GM18867 (cell line): ENCODE results near the gene ZG16B.

ENCODE experiments used
- ATAC-seq: cut with Tn5 transposase; IDR thresholded peaks from one replicate; pipeline ENCODE4 v1.9.1; 2021; ENCODE audit warnings: mild to moderate bottlenecking, moderate library complexity; ENCODE audit not compliant: unreplicated experiment

ZG16B gene

DNA sequence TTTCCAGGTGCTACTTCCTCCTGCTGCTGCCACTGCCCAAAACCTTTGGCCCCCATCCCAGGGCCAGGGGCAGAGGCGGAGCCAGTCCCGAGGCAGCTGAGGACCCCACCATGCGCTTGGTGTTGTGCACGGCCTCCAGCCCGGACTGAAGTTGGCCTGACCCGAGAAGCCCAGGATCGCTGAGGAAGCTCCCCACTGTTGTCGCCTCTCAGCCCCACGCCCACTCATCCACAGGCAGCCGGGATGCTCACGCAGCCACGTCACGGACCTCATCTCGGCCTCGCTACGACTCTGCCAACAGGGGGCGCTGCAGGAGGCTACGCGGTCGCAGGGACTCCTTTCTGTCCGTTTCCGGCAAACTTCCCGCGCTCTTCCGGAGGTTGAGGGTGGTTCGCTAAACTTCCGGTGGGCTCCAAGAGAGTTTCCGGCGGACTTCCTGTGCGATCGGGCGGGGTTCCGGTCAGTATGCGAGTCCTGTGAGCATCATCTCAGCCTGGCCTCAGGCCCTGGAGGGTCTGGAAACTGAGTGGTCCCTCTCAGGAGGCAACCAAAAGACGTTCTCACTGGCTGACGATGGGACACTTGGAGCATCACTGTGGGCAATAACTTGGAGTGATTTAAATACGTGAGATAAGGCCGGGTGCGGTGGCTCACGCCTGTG, 12.4 kb downstream of the ZG16B start:
- ATAC-seq = no peak

DNA sequence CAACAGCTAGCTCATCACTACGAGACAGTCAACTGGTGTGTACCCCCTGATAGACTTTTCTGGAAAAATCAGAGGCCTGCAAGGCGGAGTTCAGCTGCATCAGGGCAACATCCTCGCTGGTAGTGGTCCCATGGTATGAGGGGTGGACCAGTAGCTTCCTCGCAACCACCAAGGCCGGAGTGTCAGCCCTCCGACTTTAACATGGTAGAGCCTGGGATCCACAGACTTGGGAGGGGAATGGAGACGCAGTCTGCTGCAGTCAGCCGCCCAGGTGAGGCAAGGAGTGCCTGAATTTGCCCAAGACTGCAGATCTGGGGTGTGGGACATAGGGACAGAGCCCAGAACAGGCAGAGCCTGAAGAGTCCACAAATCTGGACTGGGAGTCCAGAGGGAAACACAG, 13.4 kb downstream of the ZG16B start:
- ATAC-seq = no peak

DNA sequence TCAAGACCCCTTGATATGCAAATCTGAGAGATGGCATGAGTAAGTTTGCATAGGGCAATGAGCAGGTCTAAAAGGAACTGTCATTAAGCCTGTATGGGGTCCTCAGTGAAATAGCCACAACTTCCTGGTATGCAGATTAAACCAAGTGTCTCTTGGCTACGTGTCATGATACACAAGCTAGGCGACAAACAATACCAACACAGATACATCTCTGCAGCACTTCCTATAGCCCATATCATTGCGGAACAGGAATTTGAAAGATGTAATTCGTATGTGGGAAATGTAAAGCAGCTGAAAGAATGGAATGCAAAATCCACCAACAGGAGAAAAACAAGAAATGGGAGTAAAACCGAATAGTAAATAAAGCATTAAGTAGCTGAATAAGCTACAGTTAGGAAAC, 15.0 kb downstream of the ZG16B start:
- no peak for ATAC-seq

DNA sequence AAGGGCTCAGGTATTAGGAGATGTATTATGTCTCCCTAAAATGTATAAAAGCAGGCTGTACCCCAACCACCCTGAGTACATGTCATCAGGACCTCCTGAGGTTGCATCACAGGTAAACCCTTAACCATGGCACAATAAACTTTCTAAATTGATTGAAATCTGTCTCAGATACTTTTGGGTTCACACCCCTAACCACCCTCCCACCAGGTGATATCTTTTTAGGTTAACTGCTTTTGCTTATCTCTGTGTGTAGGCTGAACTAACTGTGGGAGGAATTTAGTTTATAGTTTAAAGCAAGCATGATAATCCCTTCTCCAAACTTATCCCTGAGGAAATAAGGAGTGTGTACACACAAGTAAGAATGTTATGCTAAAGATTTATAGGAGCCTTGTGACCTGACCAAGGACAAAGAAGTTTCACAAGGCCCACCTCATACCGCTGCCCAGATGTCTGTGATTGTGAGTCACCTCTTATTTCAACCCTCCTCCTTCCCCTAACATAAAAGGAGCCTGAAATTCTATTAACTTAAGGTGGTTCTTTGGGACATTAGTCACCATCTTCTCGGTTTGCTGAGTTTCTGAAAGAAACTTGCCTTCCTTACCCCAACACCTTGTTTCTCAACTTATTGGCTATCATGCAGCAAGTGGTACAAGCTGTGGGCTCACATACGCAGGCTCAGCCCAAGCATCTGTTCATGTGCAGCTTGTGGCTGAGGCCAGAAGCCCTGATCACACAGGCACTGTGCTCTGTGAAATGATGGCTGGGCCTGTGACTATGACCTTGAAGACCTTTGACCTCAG, 16.6 kb downstream of the ZG16B start:
- no peak for ATAC-seq

DNA sequence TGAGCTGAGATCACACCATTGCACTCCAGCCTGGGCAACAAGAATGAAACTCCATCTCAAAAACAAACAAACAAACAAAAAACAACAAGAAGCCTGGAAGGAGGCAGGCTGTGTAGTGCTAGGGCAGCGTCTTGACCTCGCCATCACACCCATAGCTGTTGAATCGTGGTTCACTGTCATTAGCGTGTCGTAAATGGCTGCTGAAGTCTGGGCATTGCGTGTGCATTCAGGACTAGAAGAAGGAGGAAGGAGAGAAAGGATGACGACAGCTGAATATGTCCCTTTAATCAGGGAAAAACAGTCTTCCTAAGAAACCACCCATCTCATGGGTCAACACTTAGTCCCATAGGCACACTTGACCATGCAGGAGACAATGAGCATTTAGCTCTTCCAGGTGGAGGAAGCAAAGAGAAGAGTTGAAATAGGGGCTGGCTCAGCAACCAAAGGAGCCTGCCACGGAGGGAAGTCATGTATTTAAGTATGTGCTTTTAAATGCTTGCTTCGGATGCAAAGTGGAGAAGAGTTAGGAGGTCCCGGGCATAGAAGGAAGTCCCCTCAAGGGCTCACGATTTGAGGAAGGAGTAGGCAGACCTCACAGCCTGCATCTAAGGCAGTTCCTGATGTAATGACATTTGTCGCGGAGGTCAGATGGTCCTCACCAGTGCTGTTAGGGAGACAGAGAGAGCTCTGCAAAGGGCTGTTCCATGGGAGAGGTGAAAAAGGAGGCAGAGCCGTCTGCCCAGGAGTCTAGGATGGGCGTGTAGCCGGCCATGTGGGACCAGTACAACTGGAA, 19.0 kb downstream of the ZG16B start:
- no peak for ATAC-seq

DNA sequence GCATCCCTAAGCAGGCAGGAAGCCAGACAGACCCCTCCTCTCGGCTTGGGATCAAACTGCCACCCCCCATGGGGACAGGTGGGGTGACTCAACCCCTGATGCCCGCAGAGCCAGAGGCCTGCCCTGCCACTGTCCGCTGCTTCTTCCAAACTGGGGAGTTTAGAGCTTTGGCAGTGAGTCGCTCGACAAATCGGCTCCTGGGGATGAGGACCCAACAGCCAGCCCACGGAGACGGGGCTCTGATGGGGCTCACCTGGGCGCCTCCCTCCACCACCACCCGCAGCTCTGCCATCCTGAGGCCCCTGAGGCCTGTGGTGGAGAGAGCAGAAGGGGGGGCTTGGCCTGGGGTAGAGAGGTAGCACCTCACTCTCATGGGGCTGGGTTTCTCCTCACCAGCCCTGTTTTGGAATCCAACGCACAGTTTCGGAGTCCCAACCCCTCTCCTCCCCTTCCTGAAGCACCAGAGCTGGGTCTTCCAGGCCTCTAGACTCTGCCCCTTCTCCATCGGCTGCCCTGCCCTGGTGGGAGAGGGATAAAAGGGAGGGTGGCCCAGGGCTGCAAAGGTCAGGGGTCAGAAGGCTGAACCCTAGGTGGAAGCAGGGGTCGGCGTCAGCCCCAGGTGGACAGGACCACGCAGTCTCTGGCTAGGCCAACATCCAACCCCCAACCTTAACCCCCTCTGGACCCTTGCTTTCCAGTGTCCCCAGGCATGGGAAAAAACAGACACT, 22.1 kb downstream of the ZG16B start:
- ATAC-seq = no peak

DNA sequence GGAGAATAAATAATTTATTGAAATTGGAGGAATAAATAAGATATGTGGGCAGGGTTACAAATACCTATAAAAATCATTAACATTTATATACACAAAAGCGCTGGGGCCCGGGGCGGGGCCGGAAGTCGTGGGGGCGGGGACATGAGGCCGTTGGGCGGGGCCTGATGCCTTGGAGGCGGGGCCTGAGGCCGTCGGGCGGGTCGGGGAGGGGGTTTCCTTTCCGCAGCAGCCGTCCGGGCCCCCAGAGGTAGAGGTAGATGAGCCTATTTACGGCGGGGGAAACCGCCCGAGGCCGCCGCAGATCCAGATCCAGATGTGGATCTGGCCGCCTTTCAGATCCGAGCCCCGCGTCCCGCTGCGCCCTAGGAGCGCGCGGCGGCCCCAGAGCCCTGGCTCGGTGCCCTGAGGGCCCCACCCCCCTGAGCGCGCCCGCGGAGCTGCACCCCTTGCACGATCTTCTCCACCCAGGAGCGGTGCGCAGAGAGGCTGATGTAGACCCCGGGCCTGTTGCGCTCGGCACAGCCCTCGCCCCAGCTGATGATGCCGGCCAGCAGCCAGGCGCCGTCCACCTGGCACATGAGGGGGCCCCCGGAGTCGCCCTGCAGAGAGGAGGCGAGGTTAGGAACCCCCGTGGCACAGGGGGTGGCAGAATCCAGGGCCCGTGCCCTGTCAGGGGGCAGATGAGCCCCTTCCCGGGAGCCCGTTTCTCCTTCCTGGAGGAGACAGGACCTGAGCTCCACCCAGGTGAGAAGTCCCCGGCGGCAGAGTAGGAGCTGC, 22.8 kb downstream of the ZG16B start:
- no peak for ATAC-seq

DNA sequence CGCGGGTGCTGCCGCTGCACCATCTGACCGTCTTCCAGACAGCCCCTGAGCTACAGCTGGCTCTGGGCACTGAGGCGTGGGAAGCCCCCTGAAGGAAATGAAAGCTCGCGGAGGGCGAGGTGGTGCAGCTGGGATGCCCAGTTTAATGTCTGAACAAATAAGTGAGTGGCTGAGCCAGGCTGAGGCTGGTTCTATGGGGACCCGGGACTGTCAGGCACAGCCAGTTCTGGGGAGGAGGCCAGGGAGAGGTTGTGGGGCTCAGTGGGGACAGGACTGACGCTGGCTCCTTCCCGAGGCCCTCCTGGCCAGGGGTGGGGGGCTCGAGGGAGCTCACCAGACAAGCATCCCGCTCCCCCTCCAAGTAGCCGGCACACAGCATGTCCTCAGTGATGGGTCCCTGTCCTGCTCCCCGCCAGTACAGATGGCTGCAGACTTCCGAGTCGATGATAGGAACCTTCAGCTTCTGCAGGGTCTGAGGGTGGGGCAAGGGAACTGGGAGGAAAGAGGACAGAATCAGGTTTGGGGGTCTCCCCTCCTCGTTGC, 23.5 kb downstream of the ZG16B start:
- no peak for ATAC-seq

DNA sequence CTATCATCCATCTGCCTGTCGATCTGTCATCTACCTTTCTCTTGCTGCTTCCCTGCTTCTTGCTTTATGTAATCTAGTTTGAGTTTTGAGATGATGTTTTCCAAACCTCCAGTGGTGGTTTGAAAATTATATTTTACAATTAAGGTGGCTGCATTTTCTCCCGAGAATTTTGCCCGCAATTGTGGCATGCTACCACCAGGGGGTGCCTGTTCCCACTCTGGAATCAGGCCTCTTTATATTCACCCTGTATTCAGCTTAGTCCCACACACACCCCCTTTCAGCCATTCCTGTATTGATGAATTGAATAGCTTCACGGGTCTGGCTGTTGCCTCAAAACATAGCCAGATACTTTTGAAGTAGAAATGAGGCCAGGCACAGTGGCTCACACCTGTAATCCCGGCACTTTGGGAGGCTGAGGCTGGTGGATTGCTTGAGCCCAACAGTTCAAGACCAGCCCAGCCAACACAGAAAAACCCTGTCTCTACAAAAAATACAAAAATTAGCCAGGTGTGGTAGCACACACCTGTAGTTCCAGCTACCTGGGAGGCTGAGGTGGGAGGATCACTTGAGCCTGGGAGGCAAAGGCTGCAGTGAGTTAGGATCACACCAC, 24.7 kb downstream of the ZG16B start:
- no peak for ATAC-seq

DNA sequence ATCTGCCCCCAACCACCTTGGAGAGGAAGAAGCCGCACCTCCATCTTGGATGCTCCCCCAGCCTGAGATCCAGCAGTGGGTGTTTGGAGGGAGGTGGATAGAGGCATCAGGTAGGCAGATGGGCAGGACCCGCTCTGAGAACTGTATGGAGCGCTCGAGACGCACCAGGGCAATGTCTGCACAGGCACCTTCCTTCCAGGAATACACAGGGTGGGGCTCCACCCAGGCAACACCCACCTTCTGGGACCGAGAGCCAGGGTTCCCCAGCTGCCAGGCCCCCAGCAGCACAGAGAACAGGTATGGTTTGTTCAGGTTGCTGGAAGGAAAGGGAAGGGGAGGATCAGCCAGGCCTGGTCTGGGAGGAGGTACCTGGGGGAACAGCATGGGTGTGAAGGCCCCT, 25.4 kb downstream of the ZG16B start:
- ATAC-seq = no peak

DNA sequence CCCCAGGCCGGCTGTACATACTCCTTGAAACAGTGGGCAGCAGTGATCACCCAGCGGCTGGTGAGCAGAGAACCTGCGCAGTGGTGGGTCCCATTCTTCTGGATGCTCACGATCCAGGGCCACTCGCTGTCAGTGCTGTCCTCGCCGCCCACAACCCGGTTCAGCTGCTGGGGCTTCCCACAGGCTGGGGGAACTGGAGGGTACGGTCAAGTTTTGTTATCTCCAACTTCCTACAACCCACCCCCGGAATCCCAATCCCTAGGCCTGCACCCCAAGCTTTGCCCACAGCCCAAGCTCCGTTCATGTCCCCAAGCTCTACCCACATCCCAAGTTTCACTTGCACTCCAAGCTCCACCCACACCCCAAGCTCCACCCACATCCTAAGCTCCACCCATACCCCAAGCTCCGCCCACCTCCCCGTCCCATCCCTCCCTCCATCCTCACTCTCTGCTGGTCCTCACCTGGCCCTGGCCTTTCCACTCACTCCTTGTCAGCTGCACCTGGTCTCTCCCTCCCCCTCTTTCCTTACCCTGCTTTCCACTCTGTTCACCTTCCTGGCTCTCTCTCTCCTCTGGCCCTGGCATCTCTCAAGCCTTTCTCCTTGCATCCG, 26.1 kb downstream of the ZG16B start:
- no peak for ATAC-seq

DNA sequence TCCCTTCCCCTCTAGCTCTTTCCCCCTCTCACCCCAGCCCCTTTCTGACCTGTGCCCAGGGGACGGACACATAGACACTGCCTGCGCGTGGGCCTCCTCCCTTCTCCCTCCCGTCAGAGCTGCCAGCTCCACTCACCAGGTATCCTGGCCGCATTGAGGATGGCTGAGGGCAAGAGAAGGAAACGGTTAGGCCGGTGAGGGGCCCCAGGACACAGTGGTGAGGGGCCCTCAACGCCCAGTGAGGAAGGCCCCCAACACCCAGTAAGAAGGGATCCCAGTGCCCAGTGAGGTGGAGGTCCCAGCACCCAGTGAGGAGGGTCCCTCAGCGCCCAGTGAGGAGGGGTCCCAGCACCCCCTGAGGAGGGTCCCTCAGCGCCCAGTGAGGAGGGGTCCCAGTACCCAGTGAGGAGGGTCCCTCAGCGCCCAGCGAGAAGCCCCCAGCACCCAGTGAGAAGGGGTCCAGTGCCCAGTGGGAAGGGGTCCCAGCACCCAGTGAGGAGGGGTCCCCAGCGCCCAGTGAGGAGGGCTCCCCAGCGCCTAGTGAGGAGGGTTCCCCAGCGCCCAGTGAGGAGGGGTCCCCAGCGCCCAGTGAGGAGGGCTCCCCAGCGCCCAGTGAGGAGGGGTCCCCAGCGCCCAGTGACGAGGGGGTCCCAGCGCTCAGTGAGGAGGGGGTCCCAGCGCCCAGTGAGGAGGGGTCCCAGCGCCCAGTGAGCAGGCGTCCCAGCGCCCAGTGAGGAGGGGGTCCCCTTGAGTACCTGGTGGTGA, 26.8 kb downstream of the ZG16B start:
- ATAC-seq = no peak

DNA sequence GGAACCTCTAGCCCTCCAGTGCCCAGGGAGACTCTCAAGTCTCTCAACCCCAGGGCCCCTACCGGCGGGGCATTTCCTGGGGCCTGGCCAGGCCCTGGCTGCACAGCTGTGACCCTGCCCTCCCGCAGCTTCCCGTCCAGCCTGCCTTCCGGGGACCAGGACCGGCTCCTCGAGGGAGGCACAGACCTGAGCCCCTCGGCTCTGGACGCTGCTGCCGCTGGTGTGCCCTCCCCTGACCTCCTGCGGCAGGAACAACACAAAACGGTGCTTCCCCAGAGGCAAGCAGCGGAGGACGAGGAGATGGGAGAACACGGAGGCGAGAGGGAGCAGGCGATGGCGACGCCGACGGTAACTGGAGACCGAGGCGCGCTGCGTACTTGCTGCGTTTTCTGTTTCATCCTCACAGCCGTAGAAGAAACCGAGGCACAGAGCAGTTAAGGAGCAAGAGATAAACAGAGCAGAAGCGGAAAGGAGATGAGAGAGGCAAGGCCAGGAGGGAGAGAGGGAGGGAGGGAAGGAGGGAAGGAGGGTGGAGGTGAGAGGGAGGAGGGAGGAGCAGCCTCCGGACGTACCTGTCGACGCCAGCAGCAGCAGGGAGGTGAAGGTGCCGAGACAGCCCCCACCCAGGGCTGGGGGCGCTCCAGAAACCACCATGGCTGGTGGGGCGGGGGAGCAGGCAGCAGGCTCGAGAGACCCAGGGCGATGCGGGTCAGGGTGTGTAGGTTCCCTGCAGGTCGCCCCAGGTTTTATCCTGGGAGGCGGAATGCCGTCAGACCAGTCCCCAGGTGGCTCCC, 27.5 kb downstream of the ZG16B start, which contains the start of gene PRSS22:
Gene PRSS22, minus strand, starts transcription at position 720 of the 794 bp plus-strand sequence. Its CDS starts 66 bp downstream, at position 654.
- no peak for ATAC-seq

DNA sequence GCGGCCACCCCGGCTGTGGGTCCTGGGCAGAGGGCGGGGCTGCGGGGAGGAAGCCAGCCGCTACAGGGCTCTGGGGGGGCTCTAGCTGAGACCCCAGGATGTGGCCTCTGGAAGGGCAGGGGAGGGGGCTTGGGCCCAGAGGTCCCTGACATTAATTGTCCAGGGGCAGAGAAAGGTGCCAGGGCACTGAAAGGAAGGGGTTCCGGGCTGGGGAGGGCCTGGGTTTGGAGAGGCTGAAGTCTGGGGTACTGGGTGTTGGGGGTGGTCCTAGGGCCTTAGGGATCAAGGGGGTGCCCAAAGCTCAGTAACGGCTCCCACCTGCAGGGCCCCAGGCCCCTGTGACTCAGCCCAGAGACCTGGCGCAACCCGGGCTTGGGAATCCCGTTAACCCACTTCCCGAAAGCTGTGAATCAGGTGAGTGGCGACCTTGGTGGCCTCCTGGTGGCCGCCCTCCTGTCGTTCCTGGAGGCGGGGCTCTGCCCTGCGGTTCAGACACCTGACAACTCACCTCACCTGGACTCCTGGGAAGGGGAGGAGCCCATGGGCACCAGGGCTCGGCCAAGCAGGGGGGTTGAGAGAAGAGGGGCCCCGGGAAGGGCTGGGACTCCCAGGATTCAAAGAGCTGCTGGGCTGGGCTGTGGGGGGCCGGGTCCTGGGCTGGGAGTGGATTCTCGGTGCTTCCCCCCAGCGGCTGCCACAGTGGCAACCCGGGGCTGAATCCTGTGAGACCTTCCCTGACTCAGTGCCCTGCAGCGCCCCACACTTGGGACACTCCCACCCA, 28.3 kb downstream of the ZG16B start:
- no peak for ATAC-seq

DNA sequence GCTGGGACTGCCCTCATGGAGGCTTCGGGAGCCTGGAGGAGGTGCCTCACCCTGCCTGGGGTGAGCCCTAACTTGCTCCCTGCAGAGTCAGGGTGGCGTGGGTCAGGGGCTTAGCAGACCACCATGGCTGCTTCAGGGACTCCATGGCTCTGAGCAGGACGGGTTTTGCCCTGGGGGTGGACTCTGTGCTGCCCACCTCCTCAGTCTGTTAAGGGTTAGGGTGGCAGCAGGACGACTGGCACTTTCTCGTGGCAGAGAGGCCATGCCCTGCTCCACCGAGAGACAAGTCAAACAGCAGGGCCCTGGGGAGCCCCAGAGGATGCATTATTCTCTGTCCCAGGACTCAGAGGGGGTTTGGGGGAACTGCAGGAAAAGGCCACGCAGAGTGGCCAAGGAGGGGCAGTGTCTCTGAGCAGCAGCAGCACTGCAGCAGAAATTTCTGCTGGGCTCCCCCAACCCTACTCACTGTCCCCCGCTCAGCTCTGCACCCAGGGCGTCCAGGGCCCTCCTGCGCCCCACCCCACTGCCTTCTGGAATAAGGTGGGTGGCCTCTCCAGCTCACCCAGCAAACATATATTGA, 29.7 kb downstream of the ZG16B start:
- no peak for ATAC-seq

DNA sequence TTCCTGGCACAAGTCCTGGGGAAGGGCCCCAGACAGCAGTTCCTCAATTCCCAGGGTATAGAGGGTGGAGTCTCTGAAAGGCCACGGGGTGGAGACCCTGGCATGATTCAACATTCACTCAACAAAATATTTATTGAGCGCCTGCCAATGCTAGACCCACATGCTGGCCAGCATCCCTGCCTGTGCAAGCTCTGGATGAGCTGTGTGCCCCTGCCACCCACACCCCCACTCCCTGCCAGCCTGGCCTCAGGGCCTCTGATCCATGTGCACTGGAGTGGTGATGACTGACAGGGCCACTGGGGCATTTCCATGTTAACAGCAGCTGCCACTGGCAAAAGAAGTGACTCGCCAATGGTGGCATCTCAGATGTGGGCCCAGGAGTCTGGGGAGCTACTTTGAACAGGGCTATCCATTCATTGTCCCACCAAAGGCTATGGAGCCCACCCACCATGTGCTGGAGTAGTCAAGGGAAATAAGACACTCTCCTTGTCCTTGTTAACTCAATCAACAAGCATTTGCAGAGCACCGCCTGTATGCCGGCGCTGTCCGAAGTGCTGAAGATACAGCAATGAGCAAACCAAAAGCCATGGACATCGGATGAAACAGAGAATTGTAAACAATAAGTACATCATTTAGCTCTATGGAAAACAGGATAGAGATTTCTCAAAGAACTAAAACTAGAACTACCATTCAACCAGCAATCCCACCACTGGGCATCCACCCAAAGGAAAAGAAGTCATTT, 30.9 kb downstream of the ZG16B start:
- ATAC-seq = no peak
